Embryonic facial prominence (tissue), 1 donor: ENCODE measurements around the gene EDEM2.
"Not testable (repeated sequence)": the region's sequence is repeated elsewhere in the genome, so short reads cannot be mapped to it uniquely, and the experiment has no call there.

Experiments
- DNase-seq: peaks from one replicate; pipeline ENCODE4 v3.0.0-alpha.2; 2016; ENCODE audit errors: extremely low spot score

EDEM2 gene, protein sequence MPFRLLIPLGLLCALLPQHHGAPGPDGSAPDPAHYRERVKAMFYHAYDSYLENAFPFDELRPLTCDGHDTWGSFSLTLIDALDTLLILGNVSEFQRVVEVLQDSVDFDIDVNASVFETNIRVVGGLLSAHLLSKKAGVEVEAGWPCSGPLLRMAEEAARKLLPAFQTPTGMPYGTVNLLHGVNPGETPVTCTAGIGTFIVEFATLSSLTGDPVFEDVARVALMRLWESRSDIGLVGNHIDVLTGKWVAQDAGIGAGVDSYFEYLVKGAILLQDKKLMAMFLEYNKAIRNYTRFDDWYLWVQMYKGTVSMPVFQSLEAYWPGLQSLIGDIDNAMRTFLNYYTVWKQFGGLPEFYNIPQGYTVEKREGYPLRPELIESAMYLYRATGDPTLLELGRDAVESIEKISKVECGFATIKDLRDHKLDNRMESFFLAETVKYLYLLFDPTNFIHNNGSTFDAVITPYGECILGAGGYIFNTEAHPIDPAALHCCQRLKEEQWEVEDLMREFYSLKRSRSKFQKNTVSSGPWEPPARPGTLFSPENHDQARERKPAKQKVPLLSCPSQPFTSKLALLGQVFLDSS

DNA sequence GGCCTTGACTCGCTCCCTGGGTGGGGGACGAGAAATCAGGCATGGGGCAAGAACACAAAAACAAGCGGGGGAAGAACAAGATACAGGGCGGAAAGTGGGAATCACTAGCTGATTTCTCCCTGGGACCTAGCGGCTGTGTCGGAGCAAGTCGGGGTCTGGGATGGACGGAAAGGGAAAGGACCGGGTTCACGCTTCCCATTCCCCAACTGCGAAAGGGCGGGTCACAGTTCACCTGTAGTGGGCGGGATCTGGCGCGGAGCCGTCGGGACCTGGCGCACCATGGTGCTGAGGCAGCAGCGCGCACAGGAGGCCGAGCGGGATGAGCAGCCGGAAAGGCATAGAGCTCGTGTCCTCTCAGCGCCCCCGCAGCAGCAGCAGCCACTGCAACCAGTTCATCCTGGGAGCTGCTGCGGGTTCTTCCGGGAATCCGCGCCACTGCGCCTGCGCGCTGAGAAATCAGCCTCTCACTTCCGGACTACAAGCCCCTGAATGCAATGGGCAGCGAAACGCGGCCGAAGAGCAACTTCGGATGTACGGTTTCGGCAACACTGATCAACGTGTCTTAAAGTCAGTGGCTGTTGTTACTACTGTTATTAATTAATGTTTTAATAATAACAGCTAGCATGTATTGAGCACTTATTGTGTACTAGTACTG, at the start of gene EDEM2:
Gene EDEM2, minus strand, starts transcription at position 417 of the 655 bp plus-strand sequence. Its CDS starts 78 bp downstream, at position 339.
- DNase-seq: peak; percentile 77

DNA sequence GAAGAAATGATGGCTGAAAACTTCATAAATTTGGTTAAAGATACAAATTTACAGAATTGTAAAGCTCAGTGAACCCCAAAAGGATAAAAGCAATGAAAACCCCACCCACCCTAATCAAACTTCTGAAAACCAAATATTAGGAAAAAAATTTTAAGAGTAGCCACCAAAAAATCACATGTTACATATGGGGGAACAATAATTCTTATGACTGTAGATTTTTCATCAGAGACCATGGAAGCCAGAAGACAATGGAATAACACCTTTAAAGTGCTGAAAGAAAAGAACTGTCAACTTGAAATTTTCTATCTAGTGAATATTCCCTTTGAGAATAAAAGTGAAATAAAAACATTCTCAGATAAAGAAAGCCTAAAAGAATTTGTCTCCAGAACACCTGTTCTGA, 49.2 kb upstream of the EDEM2 start:
- DNase-seq: no peak

DNA sequence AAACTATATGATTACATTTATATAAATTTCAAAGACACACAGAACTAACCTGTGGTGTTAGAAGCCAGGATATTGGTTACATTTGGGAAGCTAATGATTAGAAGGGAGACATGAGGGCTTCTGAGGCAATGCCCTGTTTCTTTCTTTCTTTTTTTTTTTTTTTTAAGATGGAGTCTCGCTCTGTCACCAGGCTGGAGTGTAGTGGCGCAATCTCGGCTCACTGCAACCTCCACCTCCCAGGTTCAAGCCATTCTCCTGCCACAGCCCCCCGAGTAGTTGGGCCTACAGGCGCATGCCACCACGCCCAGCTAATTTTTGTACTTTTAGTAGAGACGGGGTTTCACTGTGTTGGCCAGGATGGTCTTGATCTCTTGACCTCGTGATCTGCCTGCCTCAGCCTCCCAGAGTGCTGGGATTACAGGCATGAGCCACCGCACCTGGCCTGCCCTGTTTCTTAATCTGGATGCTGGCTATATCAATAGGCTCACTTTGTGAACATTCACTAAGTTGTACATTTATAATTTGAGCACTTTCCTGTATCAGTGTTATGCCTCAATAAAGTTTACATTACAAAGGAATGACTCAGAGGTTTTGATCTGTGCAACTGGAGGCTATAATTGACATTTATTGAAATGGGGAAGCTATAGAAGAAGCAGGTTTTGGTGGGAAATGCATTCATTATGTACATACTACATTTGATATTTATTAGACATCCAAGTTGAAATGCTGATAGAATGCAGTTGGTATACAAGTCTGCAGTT, 46.1 kb upstream of the EDEM2 start:
- DNase-seq: not testable (repeated sequence)

DNA sequence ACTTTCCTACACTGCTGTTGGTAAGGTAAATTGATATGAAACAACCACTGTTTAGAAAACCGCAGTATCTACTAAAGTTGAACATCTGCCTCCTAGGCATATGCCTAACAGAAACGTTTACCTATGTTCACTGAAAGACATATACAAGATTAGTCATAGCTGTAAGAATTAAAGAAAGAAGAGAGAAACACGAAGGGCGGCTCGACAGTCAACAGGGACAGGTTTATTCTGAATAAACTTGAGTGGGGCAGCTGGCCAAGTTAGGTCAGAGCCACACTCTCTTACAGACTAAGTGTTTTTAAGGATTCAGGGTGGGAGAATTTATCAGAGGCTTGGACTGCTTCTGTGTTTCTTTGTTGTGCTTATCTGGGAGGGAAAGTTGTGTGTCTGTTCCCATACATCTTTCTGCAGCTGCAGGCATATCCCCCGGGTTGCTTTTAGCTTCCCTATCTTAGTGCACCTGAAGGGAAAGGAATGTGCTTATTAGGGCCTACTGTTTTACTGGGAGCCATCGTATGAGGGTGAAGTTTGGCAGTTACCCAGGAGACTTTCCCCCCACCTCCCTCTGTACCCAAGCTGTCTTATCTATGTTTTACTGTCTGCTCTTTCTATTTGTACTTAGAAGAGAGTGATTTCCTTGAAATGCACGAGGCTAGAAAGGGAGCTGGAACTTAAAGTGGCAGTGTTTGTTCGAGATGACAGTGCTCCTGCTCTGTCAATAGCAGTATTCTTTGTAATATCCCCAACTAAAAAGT, 45.2 kb upstream of the EDEM2 start:
- no peak for DNase-seq

DNA sequence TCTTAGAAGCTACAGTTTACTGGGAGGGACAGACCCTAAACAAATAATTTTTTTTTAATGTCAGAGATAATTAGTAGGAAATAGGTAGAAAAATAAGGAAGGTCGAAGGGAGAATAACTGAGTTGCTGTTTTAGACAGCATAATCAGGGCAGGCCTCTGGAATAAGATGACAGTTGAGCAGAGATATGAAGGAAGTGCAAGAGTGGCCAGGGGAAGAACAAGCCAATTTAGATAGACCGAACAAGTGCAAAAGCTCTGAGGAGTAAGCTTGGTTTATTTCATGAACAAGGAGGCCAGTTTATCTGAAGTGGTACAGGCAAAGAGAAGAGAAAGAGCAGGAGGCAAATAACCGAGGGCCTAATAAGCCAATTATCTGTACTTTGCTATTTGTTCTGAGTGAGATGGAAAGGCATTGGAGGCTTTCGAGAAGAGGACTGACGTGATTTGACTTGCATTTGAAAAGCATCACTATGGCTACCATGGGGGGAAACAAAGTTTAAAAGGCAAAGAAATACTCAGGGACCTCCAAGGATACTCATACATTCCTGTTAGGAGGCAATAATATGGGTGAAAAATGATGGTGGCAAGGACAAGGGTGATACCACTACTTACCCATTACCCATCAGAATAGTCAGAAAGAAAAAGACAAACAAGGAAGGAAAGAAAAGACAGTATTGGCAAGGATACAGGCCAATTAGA, 44.4 kb upstream of the EDEM2 start:
- no peak for DNase-seq

DNA sequence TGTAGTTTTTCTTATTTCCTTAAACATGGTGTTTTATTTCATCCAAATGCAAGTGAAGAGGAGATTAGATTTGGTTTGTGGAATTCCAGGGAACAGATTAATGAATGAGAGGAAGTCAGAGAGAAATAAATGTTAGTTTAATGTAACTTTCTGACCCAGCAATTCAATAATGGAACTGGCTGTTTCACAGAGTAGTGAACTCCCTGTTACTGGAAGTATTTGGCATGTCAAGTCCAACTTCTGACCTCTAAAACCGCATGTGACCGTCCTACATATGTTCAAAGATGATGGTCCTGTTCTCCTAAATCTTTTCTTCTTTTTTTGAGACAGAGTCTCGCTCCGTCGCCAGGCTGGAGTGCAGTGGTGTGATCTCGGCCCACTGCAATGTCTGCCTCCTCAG, 43.4 kb upstream of the EDEM2 start:
- no peak for DNase-seq

DNA sequence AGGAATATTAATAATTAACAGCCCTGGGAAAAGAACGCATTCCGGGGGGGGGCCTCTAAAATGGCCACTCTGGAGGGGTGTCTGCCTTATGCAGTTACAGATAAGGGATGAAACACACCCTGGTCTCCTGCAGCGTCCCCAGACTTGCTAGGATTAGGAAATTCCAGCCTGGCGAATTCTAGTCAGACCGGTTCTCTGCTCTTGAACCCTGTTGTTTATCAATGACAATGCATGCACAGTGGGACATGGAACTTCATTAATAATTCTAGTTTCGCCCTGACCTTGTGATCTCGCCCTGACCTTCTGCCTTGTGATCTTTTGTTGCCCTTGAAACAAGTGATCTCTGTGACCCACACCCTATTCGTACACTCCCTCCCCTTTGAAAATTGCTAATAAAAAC, 42.1 kb upstream of the EDEM2 start:
- DNase-seq: not testable (repeated sequence)

DNA sequence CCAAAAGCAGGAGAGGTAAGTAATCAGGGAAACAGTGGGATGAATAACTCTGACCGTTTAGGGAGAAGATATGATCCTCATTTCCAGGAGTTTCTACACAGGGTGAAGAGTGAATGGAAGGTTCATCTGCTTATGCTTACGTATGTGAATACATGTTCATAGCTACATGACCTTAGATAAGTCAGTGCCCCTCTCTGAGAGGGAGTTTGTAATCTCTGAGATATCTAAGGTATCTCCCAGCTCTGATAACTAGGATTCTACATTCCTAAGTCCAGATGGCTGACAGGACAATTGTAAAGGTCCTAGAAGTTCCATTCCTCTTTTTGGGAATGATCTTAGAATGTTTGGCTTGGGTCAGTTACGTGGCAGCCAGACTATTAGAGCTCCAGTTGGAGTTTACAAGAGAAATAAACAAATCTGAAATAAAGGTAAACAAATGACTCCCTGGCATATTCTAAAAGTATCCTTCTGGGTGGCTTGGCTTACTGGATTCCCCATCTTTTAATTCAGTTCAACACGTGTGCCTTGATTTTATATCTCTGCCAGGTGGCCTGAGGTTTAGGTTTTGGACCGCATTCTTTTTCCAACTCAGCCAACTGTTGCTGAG, 40.6 kb upstream of the EDEM2 start:
- no peak for DNase-seq

DNA sequence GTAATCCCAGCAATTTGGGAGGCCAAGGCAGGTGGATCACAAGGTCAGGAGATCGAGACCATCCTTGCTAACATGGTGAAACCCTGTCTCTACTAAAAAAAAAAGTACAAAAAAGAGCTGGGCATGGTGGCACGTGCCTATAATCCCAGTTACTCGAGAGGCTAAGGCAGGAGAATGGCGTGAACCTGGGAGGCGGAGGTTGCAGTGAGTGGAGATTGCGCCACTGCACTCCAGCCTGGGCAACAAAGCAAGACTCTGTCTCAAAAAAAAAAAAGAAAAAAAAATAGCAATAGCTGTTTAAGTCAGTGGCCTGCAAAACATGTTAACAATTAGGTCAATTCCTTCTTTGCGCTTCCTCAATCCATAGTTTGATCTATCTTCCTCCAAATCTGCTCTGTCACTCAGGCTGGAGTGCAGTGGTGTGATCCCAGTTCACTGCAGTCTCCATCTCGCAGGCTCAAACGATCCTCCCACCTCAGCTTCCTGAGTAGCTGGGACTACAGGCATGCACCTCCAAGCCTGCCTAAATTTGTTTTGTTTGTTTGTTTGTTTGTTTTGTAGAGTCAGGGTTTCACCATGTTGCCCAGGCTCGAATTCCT, 39.7 kb upstream of the EDEM2 start:
- not testable (repeated sequence) for DNase-seq

DNA sequence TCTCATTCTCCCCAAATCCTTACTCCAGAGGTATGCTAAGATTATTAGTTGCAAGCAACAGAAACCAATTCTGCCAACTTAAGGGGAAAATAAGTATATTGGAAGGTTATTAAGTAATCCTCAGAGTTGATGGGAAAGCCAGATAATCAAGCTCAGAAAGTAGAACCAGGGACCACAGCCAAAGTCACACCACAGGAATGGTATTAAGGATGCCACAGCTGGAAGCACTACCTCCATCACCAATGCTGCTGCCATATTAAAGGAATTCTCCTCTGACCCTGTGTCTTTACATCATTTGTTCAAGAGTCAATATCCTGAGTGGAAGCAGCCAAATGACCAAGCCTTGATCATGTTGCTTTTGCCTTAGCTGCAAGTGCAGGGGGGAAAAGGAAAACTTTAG, 34.6 kb upstream of the EDEM2 start:
- DNase-seq: no peak

DNA sequence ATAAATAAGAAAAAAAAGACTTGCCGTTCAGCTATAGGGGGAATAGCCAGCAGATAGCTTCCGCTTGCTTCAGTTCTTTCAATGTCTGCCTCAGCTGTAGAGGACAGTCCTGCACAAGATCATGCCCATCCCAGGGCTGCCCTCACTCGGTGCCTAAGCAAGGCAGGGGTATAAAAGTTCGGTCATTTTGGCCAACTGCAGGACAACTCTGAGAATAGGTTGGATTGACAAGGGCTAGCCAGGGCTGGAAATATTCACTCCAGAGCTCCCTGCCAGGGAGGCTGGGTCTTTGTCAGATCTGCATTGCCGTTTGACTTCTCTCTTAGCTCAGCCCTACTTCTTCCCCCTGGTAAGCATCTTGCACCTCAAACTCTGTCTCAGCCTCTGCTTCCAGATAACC, 33.1 kb upstream of the EDEM2 start:
- no peak for DNase-seq

DNA sequence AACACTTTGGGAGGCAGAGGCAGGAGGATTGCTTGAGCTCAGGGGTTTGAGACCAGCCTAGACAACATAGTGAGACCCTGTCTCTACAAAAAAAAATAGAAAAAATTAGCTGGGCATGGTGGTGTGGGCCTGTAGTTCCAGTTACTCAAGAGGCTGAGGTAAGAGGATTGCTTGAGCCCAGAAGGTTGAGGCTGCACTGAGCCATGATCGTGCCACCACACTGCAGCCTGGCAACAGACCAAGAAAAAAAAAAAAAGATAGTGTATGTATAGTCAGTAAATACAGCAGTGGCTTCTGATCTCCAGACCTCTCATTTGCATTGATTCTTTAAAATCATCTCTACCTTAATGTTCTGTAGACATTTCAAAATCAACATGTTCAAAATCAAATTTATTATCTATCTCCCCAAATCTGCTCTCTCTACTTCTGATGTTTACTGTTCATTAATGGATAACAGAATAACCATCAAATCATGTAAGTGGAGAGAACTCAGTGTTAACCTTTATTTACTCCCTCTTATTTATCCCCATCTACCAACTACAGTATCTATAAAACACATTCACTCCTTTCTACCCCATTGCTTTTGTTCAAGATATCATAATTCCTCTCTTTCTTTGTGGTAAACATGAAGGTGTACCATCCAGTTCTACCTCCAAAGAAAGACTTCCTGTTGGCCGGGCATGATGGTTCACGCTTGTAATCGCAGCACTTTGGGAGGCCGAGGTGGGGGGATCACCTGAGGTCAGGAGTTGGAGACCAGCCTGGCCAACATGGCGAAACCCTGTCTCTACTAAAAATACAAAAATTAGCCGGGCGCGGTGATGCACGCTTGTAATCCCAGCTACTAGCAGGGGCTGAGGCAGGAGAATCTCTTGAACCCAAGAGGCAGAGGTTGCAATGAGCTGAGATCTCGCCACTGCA, 32.4 kb upstream of the EDEM2 start:
- DNase-seq: no peak

DNA sequence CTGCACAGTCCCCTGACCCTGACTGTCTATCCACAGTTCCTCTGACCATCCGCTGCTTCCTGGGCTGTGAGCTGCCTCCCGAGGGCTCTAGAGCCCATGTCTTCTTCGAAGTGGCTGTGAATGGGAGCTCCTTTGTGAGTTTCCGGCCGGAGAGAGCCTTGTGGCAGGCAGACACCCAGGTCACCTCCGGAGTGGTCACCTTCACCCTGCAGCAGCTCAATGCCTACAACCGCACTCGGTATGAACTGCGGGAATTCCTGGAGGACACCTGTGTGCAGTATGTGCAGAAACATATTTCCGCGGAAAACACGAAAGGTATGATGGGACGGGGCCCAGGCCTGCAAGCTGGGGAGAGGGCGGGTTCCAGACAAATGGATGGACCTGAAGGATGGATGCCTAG, 29.0 kb upstream of the EDEM2 start:
- DNase-seq: no peak

DNA sequence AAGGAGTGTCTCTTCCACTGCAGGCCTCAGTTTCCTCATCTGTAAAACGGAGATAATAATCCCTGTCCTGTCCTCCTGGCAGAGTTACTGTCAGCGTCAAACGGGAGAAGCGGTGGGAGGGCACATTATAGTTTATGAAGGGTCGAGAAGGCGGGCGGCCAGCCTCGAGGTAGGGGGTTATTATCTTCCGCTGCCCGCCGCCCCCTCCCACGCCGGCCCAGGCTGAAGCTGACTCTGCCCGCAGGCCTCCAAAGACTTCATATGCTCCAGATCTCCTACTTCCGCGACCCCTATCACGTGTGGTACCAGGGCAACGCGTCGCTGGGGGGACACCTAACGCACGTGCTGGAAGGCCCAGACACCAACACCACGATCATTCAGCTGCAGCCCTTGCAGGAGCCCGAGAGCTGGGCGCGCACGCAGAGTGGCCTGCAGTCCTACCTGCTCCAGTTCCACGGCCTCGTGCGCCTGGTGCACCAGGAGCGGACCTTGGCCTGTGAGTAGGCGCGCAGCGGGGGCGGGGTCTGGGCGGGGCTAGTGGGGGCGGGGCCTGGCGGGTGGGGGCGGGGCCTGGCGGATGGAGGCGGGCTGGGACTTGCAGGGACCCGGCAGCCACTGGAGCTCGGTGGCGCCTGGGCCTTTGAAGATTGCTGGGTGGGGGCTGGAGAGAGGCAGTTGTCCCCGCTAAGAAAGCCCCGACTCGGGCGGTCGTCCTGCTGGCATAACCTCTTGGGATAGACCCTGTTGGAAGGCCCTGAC, 27.5 kb upstream of the EDEM2 start:
- no peak for DNase-seq

DNA sequence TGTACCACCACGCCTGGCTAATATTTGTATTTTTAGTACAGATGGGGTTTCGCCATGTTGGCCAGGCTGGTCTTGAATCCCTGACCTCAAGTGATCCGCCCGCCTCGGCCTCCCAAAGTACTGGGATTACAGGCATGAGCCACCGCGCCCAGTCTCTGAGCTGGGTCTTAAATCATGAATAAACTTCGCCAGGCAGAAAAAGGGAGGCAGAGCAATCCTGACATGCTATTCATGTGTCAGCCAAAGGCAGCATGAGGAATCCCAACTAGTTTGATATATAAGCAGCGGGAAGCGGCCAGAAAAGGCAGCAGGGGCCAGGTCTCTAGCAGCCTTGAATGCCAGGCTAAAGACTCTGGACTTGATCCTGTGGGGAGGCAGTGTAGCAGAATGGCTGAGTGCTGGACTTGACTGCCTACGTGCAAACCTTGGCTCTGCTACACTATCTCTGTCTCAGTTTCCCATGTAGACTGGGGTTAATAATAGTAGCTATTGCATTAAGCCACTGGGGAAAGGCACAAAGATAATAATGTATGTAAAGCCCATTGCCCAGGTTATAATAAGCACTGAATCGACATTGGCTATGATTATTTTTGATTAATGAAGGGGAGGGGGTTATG, 26.5 kb upstream of the EDEM2 start:
- DNase-seq: no peak

DNA sequence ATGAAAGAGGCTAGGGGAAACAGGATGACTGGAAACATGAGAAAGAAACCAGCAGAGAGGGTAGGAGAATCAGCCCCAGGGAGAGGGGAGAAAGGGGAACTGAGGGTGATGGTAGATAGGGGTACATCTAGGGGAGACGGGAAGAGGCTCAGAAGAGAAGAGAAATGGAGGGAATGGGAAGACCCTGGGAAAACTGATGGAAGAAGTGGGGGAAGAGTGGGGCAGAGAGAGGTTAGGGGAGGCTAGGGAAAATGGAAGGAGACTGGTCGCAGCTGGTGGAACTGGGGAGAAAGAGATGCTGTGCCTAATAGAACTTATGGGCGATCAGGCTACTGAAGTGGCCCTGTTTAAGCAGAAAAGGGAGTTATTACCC, 25.3 kb upstream of the EDEM2 start:
- DNase-seq: no peak

DNA sequence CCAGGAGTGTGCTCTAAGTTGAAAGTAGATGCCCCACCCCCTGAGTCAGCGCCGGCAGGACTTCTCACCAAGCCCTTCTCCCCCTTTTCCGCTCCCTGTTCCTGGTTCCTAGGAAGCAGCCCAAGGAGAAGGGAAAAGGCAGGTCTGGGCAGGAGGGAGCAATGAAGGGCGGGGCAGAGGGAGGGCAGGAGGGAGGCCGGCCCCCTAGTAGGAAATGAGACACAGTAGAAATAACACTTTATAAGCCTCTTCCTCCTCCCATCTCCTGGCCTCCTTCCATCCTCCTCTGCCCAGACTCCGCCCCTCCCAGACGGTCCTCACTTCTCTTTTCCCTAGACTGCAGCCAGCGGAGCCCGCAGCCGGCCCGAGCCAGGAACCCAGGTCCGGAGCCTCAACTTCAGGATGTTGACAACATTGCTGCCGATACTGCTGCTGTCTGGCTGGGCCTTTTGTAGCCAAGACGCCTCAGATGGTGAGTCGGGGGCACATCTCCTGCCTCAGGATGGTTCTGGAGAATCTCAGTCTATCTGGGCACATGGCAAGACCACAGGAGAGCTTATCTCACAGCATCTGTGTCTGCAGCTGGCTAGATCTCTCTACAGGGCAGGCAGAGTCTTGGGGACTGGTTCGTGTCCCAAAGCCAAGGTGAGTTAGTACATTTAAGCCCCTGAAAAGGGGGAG, 24.8 kb upstream of the EDEM2 start, which contains the start of gene PROCR:
Gene PROCR, plus strand, starts transcription at position 320 of the 681 bp plus-strand sequence. Its CDS starts 83 bp downstream, at position 403.
- DNase-seq: peak; percentile 25
